Ishikawa (cell line): ENCODE measurements around the gene POLR2E.
A peak's percentile ranks its signal among the peaks of the same experiment; 100 is the strongest.

Experiments
- CEBPB ChIP-seq: IDR thresholded peaks from 2 replicates; pipeline ENCODE4 v1.6.1; 2012
- CREB1 ChIP-seq: IDR thresholded peaks from 2 replicates; pipeline ENCODE4 v1.6.1; 2012; ENCODE audit warnings: low read depth
- EGR1 ChIP-seq: IDR thresholded peaks from 2 replicates; pipeline ENCODE4 v1.6.1; 2012
- EP300 ChIP-seq: IDR thresholded peaks from 2 replicates; pipeline ENCODE4 v1.6.1; 2012; ENCODE audit warnings: borderline replicate concordance
- FOXM1 ChIP-seq: IDR thresholded peaks from 2 replicates; pipeline ENCODE4 v1.6.1; 2012; ENCODE audit warnings: low read depth, borderline replicate concordance
- MAX ChIP-seq: IDR thresholded peaks from 2 replicates; pipeline ENCODE4 v1.6.1; 2012
- NFIC ChIP-seq: IDR thresholded peaks from 2 replicates; pipeline ENCODE4 v1.6.1; 2012
- RAD21 ChIP-seq: IDR thresholded peaks from 2 replicates; pipeline ENCODE4 v1.6.1; 2012; ENCODE audit warnings: low read depth
- REST ChIP-seq: IDR thresholded peaks from 2 replicates; pipeline ENCODE4 v1.6.1; 2012; ENCODE audit warnings: low read depth, mild to moderate bottlenecking
- TAF1 ChIP-seq: IDR thresholded peaks from 2 replicates; pipeline ENCODE4 v1.6.1; 2012; ENCODE audit warnings: low read depth, mild to moderate bottlenecking
- TCF12 ChIP-seq: IDR thresholded peaks from 2 replicates; pipeline ENCODE4 v1.6.1; 2012; ENCODE audit warnings: low read depth
- TEAD4 ChIP-seq: IDR thresholded peaks from 2 replicates; pipeline ENCODE4 v1.6.1; 2012
- USF1 ChIP-seq: IDR thresholded peaks from 2 replicates; pipeline ENCODE4 v1.6.1; 2012
- YY1 ChIP-seq: IDR thresholded peaks from 2 replicates; pipeline ENCODE4 v1.6.1; 2012; ENCODE audit warnings: low read depth
- ZBTB7A ChIP-seq: IDR thresholded peaks from 2 replicates; pipeline ENCODE4 v1.6.1; 2012; ENCODE audit warnings: low read depth

Gene POLR2E

GRCh38 chr19:1068009-1069001 is 26.9 kb downstream of the POLR2E start:
- TF ChIP-seq FOXM1 (no peak), CREB1 (no peak), EGR1 (no peak), TCF12 (no peak)

GRCh38 chr19:1067341-1067957 is 27.7 kb downstream of the POLR2E start:
- TF ChIP-seq TAF1: no peak
- TF ChIP-seq ZBTB7A: peak; percentile 83

- TF ChIP-seq YY1 (no peak), TEAD4 (no peak), FOXM1 (no peak), USF1 (peak; percentile 80), EGR1 (no peak), MAX (peak; percentile 12; the same call in 1 of the 2 replicates), REST (no peak), ZBTB7A (peak; percentile 59; the same call in 1 of the 2 replicates), TCF12 (no peak)
Measured at GRCh38 chr19:1066748-1067340, 28.3 kb downstream of the POLR2E start, which contains the start of gene ARHGAP45. ARHGAP45 (plus strand) TSS chr19:1067167; CDS start chr19:1067406, 239 bp downstream.

GRCh38 chr19:1066251-1066747 is 28.9 kb downstream of the POLR2E start:
- TF ChIP-seq RAD21: no peak
- no peak for TF ChIP-seq CEBPB

GRCh38 chr19:1065606-1066109 is 29.5 kb downstream of the POLR2E start:
- TF ChIP-seq EP300 (0 out of 2 replicates have a peak, but pooled peaks have one; percentile 16), ZBTB7A (peak; percentile 18), TCF12 (peak; percentile 57; the same call in 1 of the 2 replicates), TEAD4 (peak; percentile 88), NFIC (no peak), MAX (0 out of 2 replicates have a peak, but pooled peaks have one; percentile 34)

- TF ChIP-seq TCF12 (peak; percentile 47; the same call in 1 of the 2 replicates), ZBTB7A (peak; percentile 61; the same call in 1 of the 2 replicates), RAD21 (peak; percentile 53; the same call in 1 of the 2 replicates), CREB1 (no peak), REST (no peak), EGR1 (no peak), YY1 (peak; percentile 48; the same call in 1 of the 2 replicates), EP300 (no peak), MAX (peak; percentile 98), NFIC (no peak), TEAD4 (peak; percentile 18; the same call in 1 of the 2 replicates), CEBPB (no peak), TAF1 (no peak), FOXM1 (no peak), USF1 (peak; percentile 41; the same call in 1 of the 2 replicates)
Measured at GRCh38 chr19:1064661-1065605, 30.2 kb downstream of the POLR2E start.
